HepG2 (cell line): Measurements from ENCODE around the gene LIPT1. TPM values are rescaled to one million over a fixed set of nuclear protein-coding genes. Genes with fewer than 3 reads are reported as not detected.
A peak's percentile ranks its signal among the peaks of the same experiment; 100 is the strongest.

Source experiments
- ATF1 ChIP-seq: IDR thresholded peaks from 2 replicates; pipeline ENCODE4 v1.6.1; 2016; ENCODE audit warnings: mild to moderate bottlenecking, control low read depth
- CC2D1A ChIP-seq: sonication (generic); formaldehyde crosslinking; IDR thresholded peaks from 2 replicates; pipeline ENCODE4 v1.8.1; 2023; ENCODE audit warnings: mild to moderate bottlenecking, missing genetic modification reagents
- EEA1 ChIP-seq: sonication (generic); formaldehyde crosslinking; IDR thresholded peaks from 2 replicates; pipeline ENCODE4 v1.5.1; 2020; ENCODE audit warnings: mild to moderate bottlenecking, missing genetic modification reagents, borderline replicate concordance
- ELK4 ChIP-seq: sonication (generic); formaldehyde crosslinking; IDR thresholded peaks from 2 replicates; pipeline ENCODE4 v1.9.0; 2021; ENCODE audit warnings: missing genetic modification reagents, borderline replicate concordance
- GLI4 ChIP-seq: sonication (generic); formaldehyde crosslinking; IDR thresholded peaks from 2 replicates; pipeline ENCODE4 v1.5.1; 2020; ENCODE audit warnings: missing genetic modification reagents, mild to moderate bottlenecking, moderate library complexity, borderline replicate concordance
- HDAC2 ChIP-seq: sonication (generic); formaldehyde crosslinking; IDR thresholded peaks from 2 replicates; pipeline ENCODE4 v1.4.0; 2020; ENCODE audit warnings: missing genetic modification reagents
- HMG20B ChIP-seq: conservative IDR thresholded peaks from 2 replicates; pipeline ENCODE4 v1.6.1; 2016; ENCODE audit warnings: missing genetic modification reagents, missing compliant biosample characterization
- HNRNPL ChIP-seq: fragments of 200-400 bp; formaldehyde crosslinking; IDR thresholded peaks from 2 replicates; pipeline ENCODE4 v1.6.1; 2017; ENCODE audit warnings: mild to moderate bottlenecking, low read depth, low read length
- IKZF5 ChIP-seq: IDR thresholded peaks from 2 replicates; pipeline ENCODE4 v1.6.1; 2018; ENCODE audit warnings: missing genetic modification reagents, mild to moderate bottlenecking, missing compliant biosample characterization
- JUND ChIP-seq: sonication (generic); formaldehyde crosslinking; IDR thresholded peaks from 2 replicates; pipeline ENCODE4 v1.8.0; 2022; ENCODE audit warnings: mild to moderate bottlenecking, missing genetic modification reagents
- NR2F6 ChIP-seq, 2 experiments: IDR thresholded peaks; 2 replicates each; pipeline ENCODE4 v1.6.1; 2016; ENCODE audit warnings: antibody characterized with exemption in 1 of 2, mild to moderate bottlenecking in 1 of 2
- PBX2 ChIP-seq: IDR thresholded peaks from 2 replicates; pipeline ENCODE4 v1.6.1; 2016; ENCODE audit warnings: control low read depth
- PHF20 ChIP-seq: sonication (generic); formaldehyde crosslinking; IDR thresholded peaks from 2 replicates; pipeline ENCODE4 v1.5.0; 2020; ENCODE audit warnings: mild to moderate bottlenecking, missing genetic modification reagents
- TMF1 ChIP-seq: sonication (generic); formaldehyde crosslinking; IDR thresholded peaks from 2 replicates; pipeline ENCODE4 v1.8.1; 2022; ENCODE audit warnings: low read depth, missing genetic modification reagents
- XRCC5 ChIP-seq: fragments of 200-400 bp; formaldehyde crosslinking; optimal IDR thresholded peaks from 2 replicates; pipeline ENCODE3; 2017; ENCODE audit warnings: mild to moderate bottlenecking, low read length
- ZNF253 ChIP-seq: sonication (generic); formaldehyde crosslinking; IDR thresholded peaks from 2 replicates; pipeline ENCODE4 v1.8.0; 2022; ENCODE audit warnings: mild to moderate bottlenecking, missing genetic modification reagents, borderline replicate concordance
- ZNF333 ChIP-seq: sonication (generic); formaldehyde crosslinking; IDR thresholded peaks from 2 replicates; pipeline ENCODE4 v1.4.0; 2020; ENCODE audit warnings: mild to moderate bottlenecking, missing genetic modification reagents, borderline replicate concordance
- ZNF33B ChIP-seq: sonication (generic); formaldehyde crosslinking; IDR thresholded peaks from 2 replicates; pipeline ENCODE4 v1.5.1; 2020; ENCODE audit warnings: mild to moderate bottlenecking, missing genetic modification reagents
- ZNF562 ChIP-seq: sonication (generic); formaldehyde crosslinking; IDR thresholded peaks from 2 replicates; pipeline ENCODE4 v1.8.0; 2022; ENCODE audit warnings: missing genetic modification reagents, borderline replicate concordance
- ZNF597 ChIP-seq: sonication (generic); formaldehyde crosslinking; IDR thresholded peaks from 2 replicates; pipeline ENCODE4 v1.5.0; 2020; ENCODE audit warnings: missing genetic modification reagents
- ZNF704 ChIP-seq: sonication (generic); formaldehyde crosslinking; IDR thresholded peaks from 2 replicates; pipeline ENCODE4 v1.8.1; 2023; ENCODE audit warnings: mild to moderate bottlenecking, inconsistent platforms, moderate library complexity, missing genetic modification reagents, borderline replicate concordance
- ZNF720 ChIP-seq: sonication (generic); formaldehyde crosslinking; IDR thresholded peaks from 2 replicates; pipeline ENCODE4 v1.4.0; 2020; ENCODE audit warnings: missing genetic modification reagents
- ZNF839 ChIP-seq: sonication (generic); formaldehyde crosslinking; IDR thresholded peaks from 2 replicates; pipeline ENCODE4 v1.4.0; 2020; ENCODE audit warnings: missing genetic modification reagents, mild to moderate bottlenecking, borderline replicate concordance
- ZSCAN30 ChIP-seq: sonication (generic); formaldehyde crosslinking; IDR thresholded peaks from 2 replicates; pipeline ENCODE4 v1.5.0; 2020; ENCODE audit warnings: mild to moderate bottlenecking, missing genetic modification reagents
- polyA plus RNA-seq, 8 experiments: library from polyadenylated mRNA; depleted of rRNA in 3 of 8; stranded (reverse) in 7 of 8; unstranded in 1 of 8; fragments of >200 nt; fragmentation: Illumina TruSeq in 4 of 8; extraction: Trizol in 4 of 8; gene quantifications; 2 replicates each; pipeline versions ENCODE4 v1.2.1 to v1.2.3, GENCODE V29; 2011 to 2016; ENCODE audit warnings: low read depth in 4 of 8, missing spikeins in 1 of 8, mixed read lengths in 1 of 8; ENCODE audit not compliant: insufficient read depth in 1 of 8
- total RNA-seq, 5 experiments: library from RNA; depleted of rRNA; stranded (reverse); fragments of >200 nt; fragmentation: Illumina TruSeq; extraction: Trizol; gene quantifications; 2 replicates each; pipeline ENCODE4 v1.2.3, GENCODE V29; 2016; ENCODE audit warnings: low read depth in 1 of 5

The LIPT1 gene
- total and polyA plus RNA-seq, 2 of the 13 experiments (the other 11 are each of a cell fraction or from before 2014, with no cell fraction given): 8.0 to 9.6 TPM

GRCh38 chr2:99154643-99155536, at the start of gene LIPT1, which contains the start of gene TSGA10 (continued):
- TF ChIP-seq ATF1 (peak; percentile 82), PHF20 (CRISPR knock-in tag) (peak; percentile 96), GLI4 (peak; percentile 99), ZSCAN30 (0 out of 2 replicates have a peak, but pooled peaks have one; percentile 18), HMG20B (peak; percentile 55; the same call in 1 of the 2 replicates), ZNF839 (peak; percentile 90; the same call in 1 of the 2 replicates), NR2F6 (IDR thresholded peaks at IDR 0.05) (no peak), NR2F6 (CRISPR knock-in tag; IDR thresholded peaks at IDR 0.05) (peak; percentile 86), ZNF33B (CRISPR knock-in tag) (peak; percentile 98; the same call in 1 of the 2 replicates), ZNF720 (no peak; the same call in 1 of the 2 replicates), ZNF333 (CRISPR knock-in tag) (no peak; the same call in 1 of the 2 replicates), HDAC2 (CRISPR knock-in tag) (peak; percentile 96), CC2D1A (0 out of 2 replicates have a peak, but pooled peaks have one; percentile 90), ZNF597 (CRISPR knock-in tag) (no peak), IKZF5 (CRISPR knock-in tag) (peak; percentile 97), PBX2 (CRISPR knock-in tag) (no peak), TMF1 (CRISPR knock-in tag) (peak; percentile 99), ZNF253 (peak; percentile 81; the same call in 1 of the 2 replicates), EEA1 (CRISPR knock-in tag) (peak; percentile 87; the same call in 1 of the 2 replicates), JUND (CRISPR knock-in tag) (peak; percentile 81), ZNF562 (no peak), XRCC5 (peak; percentile 91), ZNF704 (CRISPR knock-in tag) (peak; percentile 96), HNRNPL (0 out of 2 replicates have a peak, but pooled peaks have one; percentile 54), ELK4 (CRISPR knock-in tag) (no peak)
